HG03097 (cell line): ENCODE measurements around the gene SYNDIG1.

Experiments
- ATAC-seq: cut with Tn5 transposase; IDR thresholded peaks from one replicate; pipeline ENCODE4 v1.9.1; 2021; ENCODE audit not compliant: unreplicated experiment, low FRiP score

SYNDIG1 gene

DNA sequence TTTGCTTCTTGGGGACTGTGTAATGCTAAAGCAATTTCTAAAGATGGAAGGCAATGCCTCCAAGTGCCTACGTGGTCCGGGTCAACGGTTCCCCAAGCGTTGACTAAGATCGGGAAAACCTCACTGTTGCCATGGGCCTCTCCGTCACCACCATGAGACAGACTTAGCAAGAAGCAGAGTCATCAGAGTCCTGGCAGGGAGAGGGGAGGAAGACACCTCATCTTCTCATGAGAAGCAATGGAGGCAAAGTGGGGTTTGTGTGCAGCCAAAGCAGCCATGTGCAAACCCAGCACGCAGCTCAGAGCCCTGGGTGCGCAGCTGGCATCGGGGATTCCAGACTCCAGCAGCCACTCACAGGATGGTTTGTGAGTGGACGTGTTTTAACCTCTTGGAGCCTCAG, 111.4 kb downstream of the SYNDIG1 start:
- ATAC-seq: no peak

DNA sequence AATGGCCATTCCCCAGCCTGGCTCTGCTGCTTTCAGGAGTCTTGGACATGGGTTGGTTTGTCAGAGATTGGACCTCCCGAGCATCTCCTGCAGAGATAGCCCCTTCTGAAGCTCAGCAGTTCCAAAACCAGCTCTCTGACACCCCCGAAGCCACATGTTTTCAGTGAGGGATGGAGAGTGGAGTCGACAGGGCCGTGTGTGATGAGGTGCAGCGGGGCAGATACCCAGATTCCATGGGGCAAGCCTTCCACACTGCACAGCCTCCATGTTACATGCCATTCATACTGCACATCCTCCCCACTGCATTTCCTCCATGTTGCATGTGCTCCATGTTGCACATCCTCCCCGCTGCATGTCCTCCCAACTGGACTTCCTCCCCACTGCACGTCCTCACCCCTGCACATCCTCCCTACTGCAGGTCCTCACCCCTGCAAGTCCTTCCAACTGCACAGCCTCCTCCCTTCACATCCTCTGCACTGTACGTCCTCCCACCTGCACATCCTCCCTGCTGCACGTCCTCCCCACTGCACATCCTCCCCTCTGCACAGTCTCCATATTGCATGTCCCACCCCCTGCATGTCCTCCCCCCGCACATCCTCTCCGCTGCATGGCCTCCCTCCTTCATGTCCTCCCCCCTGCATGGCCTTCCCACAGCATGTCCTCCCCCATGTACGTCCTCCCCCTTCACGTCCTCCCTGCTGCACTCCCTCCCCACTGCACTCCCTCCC, 112.2 kb downstream of the SYNDIG1 start:
- no peak for ATAC-seq

DNA sequence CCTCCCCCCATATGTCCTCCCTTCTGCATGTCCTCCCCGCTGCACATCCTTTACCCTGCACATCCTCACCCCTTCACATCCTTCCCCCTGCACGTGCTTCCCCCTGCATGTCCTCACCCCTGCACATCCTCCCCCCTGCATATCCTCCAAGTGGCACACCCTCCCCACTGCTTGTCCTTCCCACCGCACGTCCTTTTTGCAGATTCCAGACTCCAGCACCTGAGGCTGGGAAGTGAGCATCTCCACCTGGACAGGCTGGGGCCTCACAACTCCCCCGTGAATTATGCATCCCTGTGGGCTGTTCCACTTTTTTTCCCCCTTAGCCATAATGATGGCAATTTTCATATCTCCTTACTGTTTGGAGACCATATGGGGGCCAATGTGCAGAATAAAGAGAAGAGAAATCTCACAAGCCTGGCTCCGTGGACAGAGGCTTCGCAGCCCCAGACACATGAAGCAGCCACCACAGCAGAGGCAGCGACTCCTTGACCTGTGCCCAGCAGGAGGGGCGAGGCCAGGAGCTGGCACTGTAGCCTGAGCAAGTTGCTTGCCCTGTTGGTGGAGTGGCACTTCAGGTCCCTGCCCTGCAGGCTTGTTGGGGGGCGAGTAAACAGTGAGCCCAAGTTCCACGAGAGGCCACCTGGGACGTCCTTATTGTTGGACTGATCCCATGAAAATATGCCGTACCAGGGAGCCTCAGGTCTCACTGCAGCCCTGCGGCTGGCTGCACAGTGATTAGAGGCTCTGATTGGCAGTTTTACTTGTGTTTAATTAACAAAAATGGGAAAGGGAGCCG, 113.1 kb downstream of the SYNDIG1 start:
- ATAC-seq: no peak

DNA sequence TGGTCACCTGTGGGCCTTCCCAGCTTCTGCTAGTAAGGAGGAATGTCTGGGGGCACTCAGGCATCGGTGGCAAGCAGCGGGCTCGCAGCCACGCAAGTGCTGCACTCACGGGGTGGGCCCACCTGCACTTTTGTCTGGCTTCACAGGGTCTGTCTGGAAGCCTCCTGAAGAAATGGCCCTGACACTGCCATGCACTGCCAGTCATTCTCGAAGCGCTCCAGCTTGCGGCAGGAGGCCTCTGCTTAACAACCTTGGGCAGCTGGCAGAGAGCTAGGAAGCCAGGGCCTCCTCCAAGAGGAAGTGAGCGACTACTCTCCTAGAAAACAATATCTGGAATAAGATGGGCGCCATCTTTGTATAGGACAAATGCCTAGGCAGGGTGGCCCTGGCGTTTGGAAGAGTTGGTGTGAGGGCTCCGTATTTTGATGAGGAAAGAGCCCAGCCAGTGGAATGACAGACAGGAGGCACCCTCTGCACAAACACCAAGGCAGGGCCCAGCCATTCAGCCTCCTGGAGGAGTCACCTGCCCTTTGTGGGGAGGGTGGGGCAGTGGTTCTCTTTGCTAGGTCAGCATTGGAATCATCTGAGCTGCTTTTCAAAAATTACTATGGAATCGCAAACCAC, 113.9 kb downstream of the SYNDIG1 start:
- no peak for ATAC-seq

DNA sequence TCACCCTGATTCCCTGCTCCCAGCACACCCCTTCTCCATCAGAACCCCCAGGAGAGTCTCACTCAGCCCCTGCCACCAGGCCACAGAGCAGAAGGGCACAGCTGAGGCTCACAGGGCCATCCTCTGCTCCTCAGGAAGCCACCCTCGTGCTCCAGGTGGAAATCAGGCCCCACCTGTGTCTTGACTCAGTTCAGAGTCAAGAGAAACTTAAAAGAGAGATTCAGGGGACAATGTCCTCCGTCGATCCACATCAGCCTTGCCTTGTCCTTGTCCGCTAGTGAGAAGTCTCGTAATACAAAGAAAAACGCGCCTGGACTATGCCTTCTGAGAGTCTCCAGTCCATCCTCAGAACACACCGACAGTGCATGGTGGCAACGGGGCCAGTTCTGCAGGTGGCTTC, 114.6 kb downstream of the SYNDIG1 start:
- ATAC-seq: no peak

DNA sequence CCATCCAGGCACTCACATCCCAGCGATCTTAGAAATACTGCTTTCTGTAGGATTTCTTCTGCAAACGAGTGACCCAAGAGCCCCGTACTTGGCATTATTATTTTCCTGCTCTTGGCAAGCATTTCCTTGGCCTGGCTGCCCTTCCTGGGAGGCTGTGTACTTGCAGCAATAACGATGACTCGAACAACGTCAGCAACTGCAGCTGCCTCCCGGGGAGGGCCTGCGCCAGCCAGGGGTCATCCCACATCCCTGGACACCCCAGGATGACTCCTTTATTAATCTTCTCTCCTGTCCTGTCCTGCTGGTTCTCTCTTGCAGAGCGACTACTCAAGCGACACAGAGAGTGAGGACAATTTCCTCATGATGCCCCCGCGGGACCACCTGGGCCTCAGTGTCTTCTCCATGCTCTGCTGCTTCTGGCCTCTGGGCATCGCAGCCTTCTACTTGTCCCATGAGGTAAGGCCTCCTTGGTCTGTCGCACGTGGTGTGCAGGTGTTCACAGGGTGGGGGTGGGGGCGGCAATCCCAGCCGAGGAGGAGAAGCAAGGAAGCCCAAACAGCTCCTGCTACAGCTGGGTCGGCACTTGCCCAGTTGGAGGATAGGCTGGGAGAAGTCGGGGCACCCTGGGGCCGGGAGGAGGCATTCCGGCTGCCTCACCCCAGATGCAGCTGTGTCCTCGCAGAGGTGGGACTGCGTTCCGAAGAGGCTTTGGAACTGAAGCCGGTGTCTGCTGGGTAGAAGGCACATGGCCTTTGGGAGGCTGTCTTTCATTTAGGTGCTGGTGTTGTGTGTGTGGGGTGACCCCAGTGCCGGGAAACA, 115.3 kb downstream of the SYNDIG1 start:
- no peak for ATAC-seq

DNA sequence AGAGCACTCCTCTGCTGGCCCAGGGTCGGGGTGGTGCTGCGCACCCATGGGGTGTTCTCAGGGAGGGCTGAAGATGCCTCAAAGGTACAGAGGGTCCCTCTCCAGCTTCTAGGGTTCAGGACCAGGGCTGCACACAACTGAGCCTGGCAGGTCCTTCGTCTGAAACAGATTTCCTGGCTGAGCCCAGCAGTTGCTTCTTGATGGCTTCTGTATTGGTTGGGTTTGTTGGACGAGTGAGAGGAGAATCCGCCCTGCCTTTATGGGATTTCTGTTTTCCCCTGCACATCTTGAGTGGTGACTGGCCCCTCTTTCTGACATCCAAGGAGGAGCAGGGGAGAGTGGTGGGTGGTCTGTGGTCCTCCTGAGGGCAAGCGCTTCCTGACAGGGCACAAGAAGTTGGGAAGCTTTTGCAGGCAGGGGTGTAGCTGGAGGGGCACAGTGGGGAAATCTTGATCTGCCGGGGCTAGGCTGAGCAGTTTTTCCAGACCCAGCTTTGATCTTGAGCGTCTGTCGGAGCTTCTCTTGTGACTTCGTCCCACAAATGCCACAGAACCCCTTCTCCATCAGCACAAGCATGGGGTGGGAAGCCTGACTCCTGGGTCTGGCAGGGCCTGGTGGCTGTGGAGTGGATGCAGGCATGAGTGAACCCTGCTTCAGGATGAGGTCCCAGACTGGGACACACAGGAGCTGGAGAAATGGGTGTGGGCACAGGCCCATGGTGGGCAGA, 116.5 kb downstream of the SYNDIG1 start:
- ATAC-seq: no peak

DNA sequence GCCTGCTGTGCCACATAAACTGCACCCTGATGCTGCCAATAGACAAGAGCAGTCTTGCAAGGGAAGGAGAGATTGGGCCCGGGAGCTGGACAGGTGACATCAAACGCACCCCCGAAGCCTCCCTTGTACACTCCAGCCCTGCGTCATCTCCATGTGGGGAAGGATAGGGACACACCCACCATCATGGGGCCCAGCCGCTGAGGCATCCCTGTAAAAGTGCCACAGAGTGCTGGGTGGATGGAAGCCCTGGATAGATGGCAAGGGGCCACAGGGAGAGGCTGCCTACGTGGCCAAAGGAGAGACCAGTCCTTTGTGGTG, 117.1 kb downstream of the SYNDIG1 start:
- no peak for ATAC-seq

DNA sequence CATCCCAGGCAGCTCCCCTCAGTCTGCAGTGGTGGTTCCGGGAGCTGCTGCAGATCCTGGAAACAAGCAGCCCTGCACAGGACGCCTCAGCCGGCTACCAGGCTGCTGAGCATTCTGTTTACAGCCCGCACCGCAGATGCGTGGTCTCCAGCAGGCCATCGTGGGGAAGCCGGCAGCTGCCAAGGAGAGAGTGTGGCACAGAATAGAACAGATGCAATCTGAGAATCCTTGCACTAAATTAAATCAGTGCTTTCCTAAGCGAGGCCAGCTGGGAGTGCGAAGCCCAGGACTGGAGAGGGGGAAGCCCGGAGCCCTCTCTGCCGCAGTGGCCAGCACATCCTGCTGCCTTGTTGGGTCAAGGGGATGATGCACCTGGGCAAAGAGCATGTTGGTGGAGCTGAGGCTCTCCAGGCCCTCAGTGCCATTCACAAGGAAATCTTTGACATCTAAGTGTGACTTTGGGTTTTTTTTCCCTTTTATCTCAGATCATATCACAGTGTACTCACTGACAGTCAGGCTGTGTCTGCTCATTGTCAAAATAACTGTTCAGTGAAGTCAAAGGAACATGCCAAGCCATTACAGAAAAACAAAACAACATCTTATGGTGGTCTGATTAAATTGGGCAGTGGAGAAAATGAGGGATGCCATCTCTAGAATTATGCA, 118.1 kb downstream of the SYNDIG1 start:
- no peak for ATAC-seq

DNA sequence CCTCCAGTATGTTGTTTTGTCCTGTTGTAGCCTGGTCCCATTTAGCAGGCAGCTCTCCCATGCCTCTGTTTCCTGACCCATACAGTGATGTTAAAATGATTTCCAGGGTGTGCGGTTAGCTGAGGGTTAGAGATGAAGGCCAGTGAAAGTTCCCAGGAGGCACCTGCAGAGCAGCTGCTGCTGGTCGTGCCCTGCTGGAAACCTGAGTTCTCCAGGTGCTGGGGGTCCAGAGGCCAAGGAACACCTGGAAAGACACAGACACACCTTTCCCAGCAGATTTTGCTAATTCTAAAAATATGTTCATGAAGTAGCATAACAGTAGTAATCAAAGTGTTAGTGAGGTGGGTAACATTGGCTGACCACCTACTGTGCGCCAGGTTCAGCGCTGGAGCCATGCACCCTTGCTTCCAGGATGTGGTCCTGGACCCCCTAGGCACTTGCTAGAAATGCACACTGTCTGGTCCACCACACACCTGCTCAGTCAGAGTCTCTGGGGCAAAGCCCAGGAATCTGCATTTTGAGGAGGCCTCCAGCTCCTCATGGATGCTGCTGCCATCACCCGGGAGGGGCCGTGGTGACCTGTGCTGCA, 118.7 kb downstream of the SYNDIG1 start:
- no peak for ATAC-seq

DNA sequence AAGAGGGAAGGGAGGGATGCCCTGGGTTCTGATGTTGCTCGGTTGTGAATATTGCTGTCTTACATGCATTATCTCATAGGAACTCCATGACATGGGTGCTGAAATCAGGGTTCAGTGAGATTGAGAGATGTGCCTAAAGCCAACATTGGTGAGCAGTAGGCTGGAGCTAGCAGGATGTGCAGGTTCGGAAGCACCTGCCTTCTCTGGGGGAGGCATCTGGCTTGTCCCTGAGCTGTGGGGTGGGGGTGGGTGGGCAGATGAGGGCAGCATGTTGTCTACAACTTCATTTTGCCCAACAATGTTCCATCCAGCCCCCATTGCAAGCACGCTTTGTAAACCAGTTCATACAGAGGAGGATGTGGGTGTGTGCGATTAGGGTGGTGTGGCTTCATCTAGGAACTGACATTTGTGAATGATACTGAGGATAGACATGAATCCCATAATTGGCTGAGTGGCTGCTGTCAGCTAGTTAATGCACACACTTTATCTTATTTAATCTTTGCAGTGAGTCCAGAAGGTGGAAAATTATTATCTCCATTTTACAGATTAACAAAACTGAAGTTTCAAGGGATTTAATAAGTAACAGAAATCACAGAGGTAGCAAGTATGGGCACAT, 119.4 kb downstream of the SYNDIG1 start:
- ATAC-seq: no peak

DNA sequence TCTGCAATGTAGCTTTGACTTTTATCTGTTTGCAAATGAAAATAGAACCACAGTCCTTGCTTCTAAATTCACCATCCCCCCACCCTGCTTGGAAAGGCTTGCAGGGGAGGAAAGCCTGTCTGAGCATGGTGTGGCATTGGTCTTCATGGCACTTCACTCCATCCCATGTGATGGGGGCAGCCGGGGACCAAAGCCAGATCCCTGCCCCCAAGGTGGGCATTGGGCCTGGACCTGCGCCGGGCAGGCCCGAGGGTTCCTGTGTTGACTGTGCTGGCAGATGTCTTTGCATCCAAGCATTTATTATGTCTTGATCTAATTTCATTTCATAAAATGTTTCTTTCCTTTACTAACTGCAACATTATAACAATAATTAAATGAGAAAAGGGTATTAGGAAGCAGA, 120.0 kb downstream of the SYNDIG1 start:
- no peak for ATAC-seq

DNA sequence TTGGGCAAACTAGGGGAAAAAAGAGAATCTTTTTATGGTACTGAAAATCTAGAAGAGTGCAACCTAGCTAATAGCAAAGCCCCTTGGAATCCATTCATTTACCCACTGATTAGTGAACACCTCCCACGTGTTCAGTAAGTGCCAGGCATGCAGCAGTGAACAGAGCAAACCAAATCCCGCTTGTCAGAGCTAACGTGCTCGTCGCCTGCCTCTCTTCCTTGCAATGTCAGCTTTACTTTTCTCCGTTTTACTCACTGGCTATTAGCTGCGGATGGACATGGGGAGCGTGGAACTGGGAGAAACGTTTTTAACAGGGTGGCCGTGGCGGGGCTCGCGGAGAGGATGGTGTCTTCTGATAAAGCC, 120.4 kb downstream of the SYNDIG1 start:
- no peak for ATAC-seq

DNA sequence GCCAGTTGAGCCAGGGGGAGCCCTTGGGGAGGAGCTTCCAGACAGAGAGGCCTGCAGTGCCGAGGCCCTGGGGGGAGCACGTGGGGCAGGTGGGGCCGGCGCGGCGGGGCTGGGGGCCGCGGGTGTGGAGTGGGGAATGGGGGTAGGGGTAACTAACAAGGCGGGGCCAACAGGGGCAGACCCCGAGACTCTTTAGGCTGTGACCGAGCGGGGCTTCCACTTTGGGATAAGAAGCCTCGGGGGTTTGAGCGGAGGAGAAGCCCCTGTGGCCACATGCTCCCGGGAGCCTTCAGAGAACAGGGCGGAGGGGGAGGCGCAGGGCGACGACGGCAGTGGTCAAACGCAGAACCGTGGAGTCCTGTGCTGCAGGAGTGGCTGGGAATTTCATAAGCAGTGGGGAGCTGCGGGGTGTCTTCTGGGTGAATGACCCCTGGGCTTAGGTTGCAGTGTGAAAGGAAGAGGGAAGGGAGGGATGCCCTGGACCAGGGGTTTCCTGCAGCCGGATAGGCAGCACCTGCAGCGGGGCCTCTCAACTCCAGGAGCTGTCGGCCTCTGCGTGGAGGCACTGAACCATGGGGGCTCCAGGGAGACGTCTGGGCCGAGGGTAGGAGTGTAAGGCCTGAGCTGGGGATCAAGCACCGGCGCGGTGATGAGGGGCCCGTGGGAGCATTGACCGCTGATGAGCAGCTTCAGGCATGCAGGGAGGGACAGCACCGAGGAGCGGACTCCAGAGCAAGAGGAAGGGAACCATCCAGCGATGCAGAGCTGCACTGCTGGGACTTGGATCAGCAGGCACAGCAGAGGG, 121.0 kb downstream of the SYNDIG1 start:
- ATAC-seq: no peak

DNA sequence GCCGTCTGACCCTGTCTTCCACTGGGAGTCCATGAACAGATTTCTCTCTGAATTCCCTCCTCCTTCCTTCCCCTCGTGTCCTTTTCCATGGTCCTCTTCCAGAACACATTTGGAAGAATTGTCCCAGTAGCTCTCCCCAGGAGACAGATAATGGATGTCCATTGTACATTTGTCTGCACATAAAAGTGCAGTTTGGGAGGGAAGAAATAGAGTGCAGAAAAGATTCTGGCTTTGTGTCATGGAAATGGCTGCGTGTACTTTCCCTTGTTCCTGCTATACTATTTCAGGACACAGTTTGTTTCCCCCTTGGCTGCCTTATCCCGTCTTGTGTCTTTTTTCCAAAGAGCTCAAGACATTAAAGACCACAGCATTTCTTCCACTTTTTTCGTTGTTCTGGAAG, 127.6 kb downstream of the SYNDIG1 start:
- no peak for ATAC-seq

DNA sequence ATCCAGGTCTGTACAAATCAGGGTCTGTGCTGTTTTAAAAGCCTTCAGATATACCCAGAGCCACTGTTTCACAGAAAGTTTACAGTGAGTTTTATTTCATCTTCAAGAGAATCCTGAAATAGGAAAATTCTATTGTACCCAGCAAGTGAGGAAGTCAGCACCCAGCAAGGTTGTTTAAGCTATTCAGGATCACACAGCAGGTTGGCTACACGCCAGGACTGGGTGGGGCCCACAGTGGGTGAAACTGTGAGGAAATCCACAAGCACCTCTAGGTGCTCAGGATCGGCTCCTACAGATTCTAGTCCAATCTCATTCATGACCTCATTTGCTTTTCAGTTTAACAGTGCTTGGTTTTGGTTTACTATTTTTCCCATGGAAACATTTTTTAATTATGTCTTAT, 128.9 kb downstream of the SYNDIG1 start:
- no peak for ATAC-seq

DNA sequence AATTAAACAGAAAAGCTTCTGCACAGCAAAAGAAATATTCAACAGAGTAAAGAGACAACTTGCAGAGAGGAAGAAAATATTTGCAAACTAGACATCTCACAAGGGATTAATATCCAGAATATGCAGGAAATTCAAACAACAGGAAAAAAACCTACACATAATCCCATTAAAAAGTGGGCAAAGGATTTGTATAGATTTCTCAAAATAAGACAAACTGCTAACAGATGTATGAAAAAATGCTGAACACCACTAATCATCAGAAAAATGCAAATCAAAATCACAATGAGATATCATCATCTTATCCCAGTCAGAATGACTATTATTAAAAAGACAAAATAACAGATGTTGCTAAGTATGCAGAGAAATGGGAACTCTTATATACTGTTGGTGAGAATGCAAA, 129.6 kb downstream of the SYNDIG1 start:
- ATAC-seq: no peak

DNA sequence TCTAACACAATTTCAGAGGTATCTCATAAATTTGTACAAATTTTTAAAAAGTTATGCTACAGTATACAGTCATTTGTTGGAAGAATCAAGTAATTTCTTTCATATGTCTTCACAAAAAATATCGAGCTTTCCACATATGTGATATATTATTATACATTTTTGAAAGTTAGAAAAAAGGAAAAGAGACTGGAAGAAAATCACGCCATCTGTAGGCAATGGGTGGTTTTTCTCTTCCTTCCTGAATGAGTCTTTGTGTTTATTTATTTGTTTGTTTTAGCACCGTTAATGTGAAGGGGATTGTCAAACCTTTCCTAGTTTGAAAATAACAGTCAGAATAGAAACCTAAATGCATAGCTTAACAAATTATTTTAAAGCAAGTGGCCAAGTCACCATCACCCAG, 130.6 kb downstream of the SYNDIG1 start:
- ATAC-seq: no peak
